Spleen (tissue), 7 donors: ENCODE data around the gene UFC1.

ENCODE experiments used
- CTCF ChIP-seq, 11 experiments: fragments of 200-600 bp in 7 of 11; fragments of 450-650 bp in 4 of 11; sonication (generic) in 4 of 11; IDR thresholded peaks in 8 of 11; conservative IDR thresholded peaks in 3 of 11; 1 replicate in 7 of 11; 2 replicates in 4 of 11; pipeline versions ENCODE4 v1.4.0 to v1.8.0; 2016 to 2021; ENCODE audit warnings: antibody characterized with exemption in 11 of 11, inconsistent platforms in 4 of 11, mild to moderate bottlenecking in 1 of 11
- POLR2A ChIP-seq, 3 donors: fragments of 450-650 bp; IDR thresholded peaks; one replicate each; pipeline ENCODE4 v1.5.1; 2017; ENCODE audit warnings: antibody characterized with exemption in 3 of 3, mild to moderate bottlenecking in 1 of 3
- POLR2AphosphoS5 ChIP-seq, 3 donors: sonication (generic); formaldehyde crosslinking; IDR thresholded peaks; one replicate each; pipeline ENCODE4 v1.5.1; 2017; ENCODE audit warnings: antibody characterized with exemption in 3 of 3
- donor health status: DM: no; HTN: no; CAD: no; lungs with moderate emphysema.
- donor health status: DM: no; HTN: no; CAD: no.
- donor health status: DM: no; HTN: no; CAD: no.

- TF ChIP-seq CTCF (IDR thresholded peaks at IDR 0.05 in 8 of 11, conservative IDR thresholded peaks at IDR 0.05 in 3 of 11), result peak in 2 of 11 experiments; percentile 8 to 16
- peak; percentile 44 to 65 (median 56) for TF ChIP-seq POLR2A (IDR thresholded peaks at IDR 0.05)
- peak; percentile 94 to 95 (median 95) for TF ChIP-seq POLR2AphosphoS5 (IDR thresholded peaks at IDR 0.05)
Observed at GRCh38 chr1:161177112-161177935, 23.5 kb downstream of the UFC1 start, which contains the start of gene B4GALT3.
